K562 (cell line): Measurements from ENCODE around the gene TSEN34.

Source experiments
- GTF2E2 ChIP-seq: fragments of 200-800 bp; sonication (Bioruptor generic); IDR thresholded peaks from 2 replicates; pipeline ENCODE4 v1.6.1; 2016; ENCODE audit warnings: missing genetic modification characterization, missing compliant biosample characterization
- HDGF ChIP-seq: fragments of 450-650 bp; IDR thresholded peaks from 2 replicates; pipeline ENCODE4 v1.6.1; 2016
- POLR2AphosphoS5 ChIP-seq: IDR thresholded peaks from 2 replicates; pipeline ENCODE4 v1.6.1; 2011; ENCODE audit warnings: mild to moderate bottlenecking, low read depth, low read length, moderate library complexity; ENCODE audit not compliant: control insufficient read depth, insufficient read depth
- SIN3A ChIP-seq, 2 experiments: fragments of 150-350 bp in 1 of 2; IDR thresholded peaks; 2 replicates each; pipeline ENCODE4 v1.6.1; 2011 to 2016; ENCODE audit warnings: borderline replicate concordance in 2 of 2, low read depth in 2 of 2, low read length in 2 of 2, mild to moderate bottlenecking in 2 of 2, moderate library complexity in 2 of 2; ENCODE audit not compliant: control insufficient read depth in 1 of 2
- ZNF586 ChIP-seq: fragments of 450-650 bp; formaldehyde crosslinking; conservative IDR thresholded peaks from 2 replicates; pipeline ENCODE4 v1.4.0; 2020; ENCODE audit warnings: mild to moderate bottlenecking, moderate library complexity
- ZNF76 ChIP-seq: fragments of 250-450 bp; sonication (Bioruptor Pico); IDR thresholded peaks from 2 replicates; pipeline ENCODE4 v1.4.0; 2020; ENCODE audit warnings: mild to moderate bottlenecking, moderate library complexity, borderline replicate concordance
- TF ChIP-seq, protein P1 (sequence below), 3 experiments: IDR thresholded peaks in 2 of 3; conservative IDR thresholded peaks in 1 of 3; 2 replicates each; pipeline ENCODE4 v1.5.1; 2011 to 2012; ENCODE audit warnings: low read length in 3 of 3, mild to moderate bottlenecking in 3 of 3, control low read depth in 2 of 3, improper control_type of control experiment in 1 of 3, inconsistent platforms in 1 of 3, low read depth in 1 of 3, mixed read lengths in 1 of 3, moderate library complexity in 1 of 3; ENCODE audit not compliant: insufficient read depth in 2 of 3
- TF ChIP-seq, protein P2 (sequence below): sonication (generic); formaldehyde crosslinking; IDR thresholded peaks from 2 replicates; pipeline ENCODE4 v1.8.0; 2022; ENCODE audit warnings: mild to moderate bottlenecking, missing genetic modification reagents, borderline replicate concordance
- TF ChIP-seq, protein P3 (sequence below): sonication (generic); formaldehyde crosslinking; IDR thresholded peaks from 2 replicates; pipeline ENCODE4 v1.8.1; 2023; ENCODE audit warnings: mild to moderate bottlenecking, missing genetic modification reagents

DNA sequence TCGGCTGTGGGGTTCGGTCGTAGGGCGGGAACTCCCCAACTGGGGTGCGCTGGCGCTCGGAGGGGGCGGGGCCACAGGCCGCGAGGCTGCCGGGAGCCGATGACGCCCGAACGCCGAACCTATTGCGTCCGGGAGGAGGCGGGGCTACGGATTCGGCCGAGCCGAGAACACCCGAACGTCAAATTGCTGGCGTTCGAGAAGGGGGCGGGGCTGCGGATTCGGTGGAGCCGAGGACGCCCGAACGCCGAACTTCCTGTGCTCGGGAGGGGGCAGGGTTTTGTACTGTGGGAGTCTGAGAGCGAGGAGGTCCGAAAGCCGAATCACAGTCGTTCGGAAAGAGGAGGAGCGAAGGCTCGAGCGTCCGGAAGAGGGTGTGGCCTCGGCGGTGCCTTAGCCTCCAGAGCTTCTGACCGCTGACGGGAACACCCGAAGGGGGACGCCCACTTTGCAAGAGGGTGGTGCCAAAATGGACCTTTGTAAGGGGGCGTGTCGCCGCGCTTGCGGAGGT, 551 bp upstream of the TSEN34 start:
- TF ChIP-seq GTF2E2 (tag) (no peak), ZNF586 (CRISPR knock-in tag) (no peak), HDGF (0 out of 2 replicates have a peak, but pooled peaks have one; percentile 19), ZNF76 (CRISPR knock-in tag) (no peak), POLR2AphosphoS5 (no peak), SIN3A (IDR thresholded peaks at IDR 0.05; ENCODE audit: borderline replicate concordance in 2 of 2, control insufficient read depth in 1 of 2, low read depth in 2 of 2, low read length in 2 of 2) (no peak)
- TF ChIP-seq, protein P1, sequence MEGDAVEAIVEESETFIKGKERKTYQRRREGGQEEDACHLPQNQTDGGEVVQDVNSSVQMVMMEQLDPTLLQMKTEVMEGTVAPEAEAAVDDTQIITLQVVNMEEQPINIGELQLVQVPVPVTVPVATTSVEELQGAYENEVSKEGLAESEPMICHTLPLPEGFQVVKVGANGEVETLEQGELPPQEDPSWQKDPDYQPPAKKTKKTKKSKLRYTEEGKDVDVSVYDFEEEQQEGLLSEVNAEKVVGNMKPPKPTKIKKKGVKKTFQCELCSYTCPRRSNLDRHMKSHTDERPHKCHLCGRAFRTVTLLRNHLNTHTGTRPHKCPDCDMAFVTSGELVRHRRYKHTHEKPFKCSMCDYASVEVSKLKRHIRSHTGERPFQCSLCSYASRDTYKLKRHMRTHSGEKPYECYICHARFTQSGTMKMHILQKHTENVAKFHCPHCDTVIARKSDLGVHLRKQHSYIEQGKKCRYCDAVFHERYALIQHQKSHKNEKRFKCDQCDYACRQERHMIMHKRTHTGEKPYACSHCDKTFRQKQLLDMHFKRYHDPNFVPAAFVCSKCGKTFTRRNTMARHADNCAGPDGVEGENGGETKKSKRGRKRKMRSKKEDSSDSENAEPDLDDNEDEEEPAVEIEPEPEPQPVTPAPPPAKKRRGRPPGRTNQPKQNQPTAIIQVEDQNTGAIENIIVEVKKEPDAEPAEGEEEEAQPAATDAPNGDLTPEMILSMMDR (IDR thresholded peaks at IDR 0.05 in 2 of 3, conservative IDR thresholded peaks at IDR 0.05 in 1 of 3; ENCODE audit: insufficient read depth in 2 of 3, low read depth in 1 of 3, low read length in 3 of 3): no peak
- TF ChIP-seq, protein P2, sequence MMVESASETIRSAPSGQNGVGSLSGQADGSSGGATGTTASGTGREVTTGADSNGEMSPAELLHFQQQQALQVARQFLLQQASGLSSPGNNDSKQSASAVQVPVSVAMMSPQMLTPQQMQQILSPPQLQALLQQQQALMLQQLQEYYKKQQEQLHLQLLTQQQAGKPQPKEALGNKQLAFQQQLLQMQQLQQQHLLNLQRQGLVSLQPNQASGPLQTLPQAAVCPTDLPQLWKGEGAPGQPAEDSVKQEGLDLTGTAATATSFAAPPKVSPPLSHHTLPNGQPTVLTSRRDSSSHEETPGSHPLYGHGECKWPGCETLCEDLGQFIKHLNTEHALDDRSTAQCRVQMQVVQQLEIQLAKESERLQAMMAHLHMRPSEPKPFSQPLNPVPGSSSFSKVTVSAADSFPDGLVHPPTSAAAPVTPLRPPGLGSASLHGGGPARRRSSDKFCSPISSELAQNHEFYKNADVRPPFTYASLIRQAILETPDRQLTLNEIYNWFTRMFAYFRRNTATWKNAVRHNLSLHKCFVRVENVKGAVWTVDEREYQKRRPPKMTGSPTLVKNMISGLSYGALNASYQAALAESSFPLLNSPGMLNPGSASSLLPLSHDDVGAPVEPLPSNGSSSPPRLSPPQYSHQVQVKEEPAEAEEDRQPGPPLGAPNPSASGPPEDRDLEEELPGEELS (CRISPR knock-in tag): no peak
- TF ChIP-seq, protein P3, sequence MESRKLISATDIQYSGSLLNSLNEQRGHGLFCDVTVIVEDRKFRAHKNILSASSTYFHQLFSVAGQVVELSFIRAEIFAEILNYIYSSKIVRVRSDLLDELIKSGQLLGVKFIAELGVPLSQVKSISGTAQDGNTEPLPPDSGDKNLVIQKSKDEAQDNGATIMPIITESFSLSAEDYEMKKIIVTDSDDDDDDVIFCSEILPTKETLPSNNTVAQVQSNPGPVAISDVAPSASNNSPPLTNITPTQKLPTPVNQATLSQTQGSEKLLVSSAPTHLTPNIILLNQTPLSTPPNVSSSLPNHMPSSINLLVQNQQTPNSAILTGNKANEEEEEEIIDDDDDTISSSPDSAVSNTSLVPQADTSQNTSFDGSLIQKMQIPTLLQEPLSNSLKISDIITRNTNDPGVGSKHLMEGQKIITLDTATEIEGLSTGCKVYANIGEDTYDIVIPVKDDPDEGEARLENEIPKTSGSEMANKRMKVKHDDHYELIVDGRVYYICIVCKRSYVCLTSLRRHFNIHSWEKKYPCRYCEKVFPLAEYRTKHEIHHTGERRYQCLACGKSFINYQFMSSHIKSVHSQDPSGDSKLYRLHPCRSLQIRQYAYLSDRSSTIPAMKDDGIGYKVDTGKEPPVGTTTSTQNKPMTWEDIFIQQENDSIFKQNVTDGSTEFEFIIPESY (CRISPR knock-in tag): no peak
